Measurements from ENCODE around the gene CT55. TPM values are rescaled to one million over a fixed set of nuclear protein-coding genes. Genes with fewer than 3 reads are reported as not detected.

The CT55 gene, protein sequence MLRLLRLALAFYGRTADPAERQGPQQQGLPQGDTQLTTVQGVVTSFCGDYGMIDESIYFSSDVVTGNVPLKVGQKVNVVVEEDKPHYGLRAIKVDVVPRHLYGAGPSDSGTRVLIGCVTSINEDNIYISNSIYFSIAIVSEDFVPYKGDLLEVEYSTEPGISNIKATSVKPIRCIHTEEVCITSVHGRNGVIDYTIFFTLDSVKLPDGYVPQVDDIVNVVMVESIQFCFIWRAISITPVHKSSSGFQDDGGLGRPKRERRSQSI
- not detected in 2 replicates for total RNA-seq

DNA sequence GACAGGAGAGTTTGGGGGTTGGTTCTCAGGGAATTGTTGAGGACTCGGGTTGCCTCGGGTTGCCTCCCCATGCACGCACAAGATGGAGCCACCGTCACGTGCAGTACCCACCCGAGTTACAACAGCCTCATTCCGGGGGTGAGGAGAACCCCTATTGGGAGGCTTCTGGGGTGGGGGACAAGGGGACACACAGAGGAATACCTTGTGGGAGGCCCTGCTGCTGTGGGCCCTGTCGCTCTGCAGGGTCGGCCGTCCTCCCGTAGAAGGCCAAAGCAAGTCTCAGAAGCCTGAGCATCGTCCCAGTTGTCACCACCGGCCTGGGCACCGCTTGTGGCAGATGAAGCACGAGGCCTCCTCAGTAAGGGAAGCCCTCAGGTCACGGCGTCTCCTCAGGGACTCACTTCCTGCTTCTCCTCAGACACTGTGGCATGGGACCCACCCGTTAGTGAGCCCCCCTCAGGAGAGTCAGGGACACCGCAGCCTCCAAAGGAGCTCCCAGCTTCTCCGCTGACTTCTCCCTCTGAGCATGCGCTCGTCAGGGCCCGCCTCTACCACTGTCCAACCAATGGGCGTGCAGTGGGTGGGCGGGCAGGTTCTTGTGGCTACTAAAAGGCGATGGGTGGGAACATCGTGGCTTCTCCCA, at the start of gene CT55:
Gene CT55, minus strand, starts transcription at position 522 of the 643 bp plus-strand sequence. Its CDS starts 227 bp downstream, at position 295.

DNA sequence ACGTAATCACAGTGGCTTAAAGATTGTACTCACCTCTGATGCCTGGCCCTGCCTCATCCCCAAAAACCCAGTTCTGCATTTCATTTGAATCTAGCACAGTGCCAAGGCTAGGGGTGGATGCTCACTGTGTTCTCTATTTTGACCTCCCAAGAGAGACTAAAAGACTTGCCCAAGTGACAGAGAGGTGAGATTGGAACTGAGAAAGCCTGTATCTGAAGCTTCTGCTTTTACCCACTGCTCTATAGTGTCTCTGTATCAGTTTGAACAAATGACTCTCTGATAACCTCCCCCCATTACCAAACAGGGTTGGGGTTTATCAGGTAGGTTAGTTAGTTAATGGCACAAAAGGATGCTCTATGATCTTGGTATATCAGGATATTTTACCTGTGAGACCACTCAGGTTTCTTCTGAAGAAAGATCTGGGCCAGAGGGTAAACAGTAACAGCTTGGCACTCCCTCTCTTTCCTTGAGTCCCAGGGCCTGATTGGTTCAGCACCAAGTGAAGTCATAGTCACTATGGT, 51.1 kb downstream of the CT55 start, which contains the start of gene ETDB:
Gene ETDB, minus strand, starts transcription at position 471 of the 521 bp plus-strand sequence. CDS start 1,265 bp downstream, outside the sequence.

Other genes with a start within 250 kb of the CT55 start
- gene SMIM10, start 180.4 kb downstream of the CT55 start, total RNA-seq: 0.65 and 1.3 TPM in 2 replicates
- gene RTL8B, start 148.9 kb downstream of the CT55 start, total RNA-seq: 11.3 and 12.1 TPM in 2 replicates
- 36.2 and 62.1 TPM in 2 replicates for gene RTL8C, start 139.0 kb downstream of the CT55 start, total RNA-seq
- 7.8 and 10.6 TPM in 2 replicates for gene RTL8A, start 119.3 kb downstream of the CT55 start, total RNA-seq
- gene SMIM10L2B, start 72.7 kb downstream of the CT55 start, total RNA-seq: 0.19 and 0.33 TPM in 2 replicates
- gene ETDB, start 50.9 kb downstream of the CT55 start, total RNA-seq: not detected in 2 replicates
- gene ETDA, start 80.7 kb upstream of the CT55 start, total RNA-seq: not detected in 2 replicates
- not detected in 2 replicates for gene ETDC, start 138.1 kb upstream of the CT55 start, total RNA-seq
- 6.9 and 9.8 TPM in 2 replicates for gene ZNF75D, start 172.7 kb upstream of the CT55 start, total RNA-seq
- gene ZNF449, start 173.4 kb upstream of the CT55 start, total RNA-seq: 11.8 and 16.2 TPM in 2 replicates

All from vein endothelial cell (primary cell).